Fibroblast of mammary gland (primary cell): Measurements from ENCODE around the gene RUNDC3A.
A peak's percentile ranks its signal among the peaks of the same experiment; 100 is the strongest.

ENCODE experiments used
- DNase-seq: peaks from one replicate; pipeline ENCODE4 v3.0.0-alpha.2; 2010; ENCODE audit warnings: low read depth
- H3K4me3 ChIP-seq: 2 replicates; pipeline ENCODE4 v1.5.1; 2011; ENCODE audit warnings: low read depth, mild to moderate bottlenecking, low read length, moderate library complexity; ENCODE audit not compliant: control insufficient read depth
- TF ChIP-seq, protein P1 (sequence below): conservative IDR thresholded peaks from 2 replicates; pipeline ENCODE4 v1.5.1; 2011; ENCODE audit warnings: low read depth, low read length, inconsistent platforms; ENCODE audit not compliant: control insufficient read depth, insufficient read depth

RUNDC3A gene

GRCh38 chr17:44308320-44308818, at the start of gene RUNDC3A:
RUNDC3A (plus strand) TSS chr17:44308601; CDS start chr17:44308833, 232 bp downstream.
- DNase-seq: peak; percentile 51
- peak within 1 kb of the TSS; percentile 24 for H3K4me3 ChIP-seq
- TF ChIP-seq, protein P1, sequence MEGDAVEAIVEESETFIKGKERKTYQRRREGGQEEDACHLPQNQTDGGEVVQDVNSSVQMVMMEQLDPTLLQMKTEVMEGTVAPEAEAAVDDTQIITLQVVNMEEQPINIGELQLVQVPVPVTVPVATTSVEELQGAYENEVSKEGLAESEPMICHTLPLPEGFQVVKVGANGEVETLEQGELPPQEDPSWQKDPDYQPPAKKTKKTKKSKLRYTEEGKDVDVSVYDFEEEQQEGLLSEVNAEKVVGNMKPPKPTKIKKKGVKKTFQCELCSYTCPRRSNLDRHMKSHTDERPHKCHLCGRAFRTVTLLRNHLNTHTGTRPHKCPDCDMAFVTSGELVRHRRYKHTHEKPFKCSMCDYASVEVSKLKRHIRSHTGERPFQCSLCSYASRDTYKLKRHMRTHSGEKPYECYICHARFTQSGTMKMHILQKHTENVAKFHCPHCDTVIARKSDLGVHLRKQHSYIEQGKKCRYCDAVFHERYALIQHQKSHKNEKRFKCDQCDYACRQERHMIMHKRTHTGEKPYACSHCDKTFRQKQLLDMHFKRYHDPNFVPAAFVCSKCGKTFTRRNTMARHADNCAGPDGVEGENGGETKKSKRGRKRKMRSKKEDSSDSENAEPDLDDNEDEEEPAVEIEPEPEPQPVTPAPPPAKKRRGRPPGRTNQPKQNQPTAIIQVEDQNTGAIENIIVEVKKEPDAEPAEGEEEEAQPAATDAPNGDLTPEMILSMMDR: no peak

GRCh38 chr17:44258811-44259351, 49.5 kb upstream of the RUNDC3A start:
- DNase-seq: no peak

DNA sequence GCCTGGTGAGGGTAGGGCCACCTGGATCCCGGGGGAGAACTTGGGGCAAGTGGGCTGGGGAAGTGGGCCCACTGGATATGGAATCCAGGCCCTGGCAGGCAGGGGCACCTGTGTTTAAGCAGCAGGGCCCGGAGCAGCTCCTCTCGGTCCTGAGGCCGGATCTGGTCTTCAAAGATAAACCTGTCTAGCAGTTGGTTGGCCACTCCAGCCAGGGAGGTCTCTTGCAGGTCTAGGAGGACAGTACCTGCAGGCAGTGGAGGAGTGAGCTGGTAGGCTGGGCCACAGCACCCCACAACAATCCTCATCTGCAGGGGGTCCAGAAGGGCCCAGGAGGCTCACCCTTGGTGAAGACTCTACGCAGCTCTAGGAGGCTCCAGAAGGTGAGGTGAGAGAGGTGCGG, 48.1 kb upstream of the RUNDC3A start:
- TF ChIP-seq, protein P1: no peak
- no peak for DNase-seq
- H3K4me3 ChIP-seq: no peak overlapping the region

More at GRCh38 chr17:44258811-44259351, 49.5 kb upstream of the RUNDC3A start:
- H3K4me3 ChIP-seq: no peak overlapping the region
- TF ChIP-seq, protein P1: no peak

DNA sequence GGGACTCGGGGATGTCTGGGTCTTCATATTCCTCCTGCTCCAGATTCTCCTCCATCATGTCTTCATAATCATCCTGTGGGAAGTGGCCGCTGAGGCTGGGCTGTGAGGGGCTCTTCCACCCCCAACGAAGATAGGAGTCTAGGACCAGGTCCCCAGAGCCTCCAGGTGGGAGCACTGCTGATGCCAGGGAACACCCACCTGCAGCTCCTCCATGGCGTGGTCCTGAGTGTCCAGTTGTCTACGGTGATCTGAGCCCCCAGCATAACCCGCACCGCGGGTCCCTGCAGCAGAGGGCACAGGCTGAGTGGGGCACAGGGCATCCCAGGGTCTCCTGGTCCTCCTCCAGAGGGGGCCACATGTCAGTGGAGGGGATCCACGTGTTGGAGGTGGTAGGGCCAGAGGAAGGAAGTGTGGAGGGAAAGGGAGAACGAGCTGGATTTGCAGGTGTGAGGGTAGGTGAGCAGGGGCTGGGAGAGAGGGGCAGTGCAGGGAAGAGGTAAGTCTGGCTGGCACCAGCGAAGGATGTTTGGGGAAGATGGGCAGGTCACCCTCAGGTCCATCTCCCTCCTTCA, 45.7 kb upstream of the RUNDC3A start:
- TF ChIP-seq, protein P1: no peak
- no peak overlapping the region for H3K4me3 ChIP-seq
- no peak for DNase-seq

- H3K4me3 ChIP-seq: no peak overlapping the region
- no peak for DNase-seq
- TF ChIP-seq, protein P1: no peak
Measured at GRCh38 chr17:44263345-44263902, 45.0 kb upstream of the RUNDC3A start.

DNA sequence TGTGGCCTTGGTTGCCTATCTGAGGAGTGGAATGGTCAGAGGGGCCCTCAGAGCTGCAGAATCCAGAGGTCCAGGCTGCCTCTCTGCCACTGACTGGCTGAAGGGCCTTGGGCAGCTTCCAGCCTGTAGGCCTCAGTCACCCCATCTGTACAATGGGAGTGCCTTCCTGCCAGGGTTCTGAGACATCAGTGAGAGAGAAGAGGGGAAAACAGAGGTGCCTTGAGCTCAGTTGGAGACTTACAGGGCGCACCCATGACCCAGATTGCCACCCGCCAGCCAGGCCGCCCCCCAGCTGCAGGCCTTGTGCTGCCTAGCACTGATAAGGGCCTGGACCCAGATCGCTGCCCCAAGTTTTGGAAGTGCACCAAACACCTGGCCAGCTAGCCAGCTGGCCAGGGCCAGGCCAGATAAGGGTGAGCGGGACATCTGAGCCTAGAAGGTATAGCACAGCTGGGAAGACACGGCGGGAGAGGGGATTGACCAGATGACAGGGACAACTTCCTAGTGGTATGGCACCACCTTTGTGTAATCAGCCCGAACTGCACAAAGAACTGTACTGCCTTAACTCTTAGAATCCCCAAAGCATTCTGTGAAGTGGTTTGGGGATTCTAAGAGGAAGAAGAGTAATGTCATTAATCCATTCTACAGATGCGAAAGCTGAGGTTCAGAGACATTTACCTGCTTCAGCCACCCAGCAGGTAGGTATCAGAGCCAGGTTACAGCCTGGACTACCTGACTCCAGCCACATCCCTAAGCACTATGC, 41.8 kb upstream of the RUNDC3A start:
- DNase-seq: peak; percentile 8
- H3K4me3 ChIP-seq: no peak overlapping the region
- TF ChIP-seq, protein P1: no peak
